ENCODE measurements around the gene SYNCRIP. TPM values are rescaled to one million over a fixed set of nuclear protein-coding genes. Genes with fewer than 3 reads are reported as not detected.

Gene SYNCRIP
- total RNA-seq, 1 donor from 2014 or later = 93.6 TPM

GRCh38 chr6:85669735-85670194 is 27.1 kb upstream of the SYNCRIP start:
- H3K36me3 Mint-ChIP-seq (ENCODE audit: unreplicated experiment) = no peaks in the 10 kb centered on the region
- H3K27ac Mint-ChIP-seq (ENCODE audit: unreplicated experiment) = peak overlapping the region; percentile 19
- H3K4me3 Mint-ChIP-seq (ENCODE audit: unreplicated experiment) = no peak overlapping the region
- H3K27me3 Mint-ChIP-seq (ENCODE audit: unreplicated experiment) = no peaks in the 10 kb centered on the region
- no peak for TF ChIP-seq CTCF (IDR thresholded peaks at IDR 0.05; ENCODE audit: partially characterized antibody, unreplicated experiment)
- no peak for DNase-seq
- H3K4me1 Mint-ChIP-seq (ENCODE audit: low read depth, unreplicated experiment) = peaks cover 6% of the 10 kb centered on the region
- H3K9me3 Mint-ChIP-seq (ENCODE audit: unreplicated experiment) = no peaks in the 10 kb centered on the region

DNA sequence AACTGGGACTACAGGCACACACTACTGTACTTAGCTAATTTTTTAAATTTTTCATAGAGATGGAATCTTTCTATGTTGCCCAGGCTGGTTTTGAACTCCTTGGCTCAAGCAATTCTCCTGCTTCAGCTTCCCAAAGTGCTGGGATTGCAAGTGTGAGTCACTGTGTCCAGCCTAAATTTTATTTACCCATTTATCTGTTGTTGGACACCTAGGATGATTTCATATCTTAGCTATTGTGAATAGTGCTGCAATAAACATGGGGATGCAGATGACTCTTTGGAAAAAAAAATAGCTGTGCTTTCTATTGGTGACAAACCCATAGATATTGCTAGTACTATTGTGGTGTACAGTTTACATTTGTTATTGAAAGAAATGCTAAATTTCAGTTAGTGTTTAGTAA is 19.6 kb upstream of the SYNCRIP start:
- H3K27ac Mint-ChIP-seq (ENCODE audit: unreplicated experiment) = no peak overlapping the region
- no peak overlapping the region for H3K4me3 Mint-ChIP-seq (ENCODE audit: unreplicated experiment)
- no peak for TF ChIP-seq CTCF (IDR thresholded peaks at IDR 0.05; ENCODE audit: partially characterized antibody, unreplicated experiment)
- H3K36me3 Mint-ChIP-seq (ENCODE audit: unreplicated experiment) = peaks cover 8% of the 10 kb centered on the region
- H3K27me3 Mint-ChIP-seq (ENCODE audit: unreplicated experiment) = no peaks in the 10 kb centered on the region
- DNase-seq = no peak
- no peaks in the 10 kb centered on the region for H3K4me1 Mint-ChIP-seq (ENCODE audit: low read depth, unreplicated experiment)
- H3K9me3 Mint-ChIP-seq (ENCODE audit: unreplicated experiment) = peaks cover 1% of the 10 kb centered on the region

DNA sequence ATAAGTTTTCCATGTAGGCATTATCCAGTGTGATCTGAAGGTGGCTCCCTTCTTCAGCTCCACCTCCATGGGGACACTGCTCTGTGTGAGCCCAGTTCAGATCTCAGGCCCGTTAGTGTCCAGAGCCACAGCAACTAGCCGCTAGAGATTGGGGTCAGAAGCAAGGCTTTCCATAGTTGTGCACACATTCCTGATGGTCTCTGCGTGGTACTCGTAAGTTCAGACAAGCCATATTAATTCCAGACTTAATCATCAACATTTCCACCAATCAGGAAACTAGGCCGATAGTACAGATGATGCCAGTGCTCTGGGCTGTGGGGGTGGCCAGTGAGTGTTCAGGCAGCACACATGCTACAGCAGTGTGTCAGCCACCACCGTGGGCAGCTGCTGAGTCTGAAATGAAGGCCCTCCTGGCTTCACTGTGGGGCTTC is 17.5 kb upstream of the SYNCRIP start:
- no peaks in the 10 kb centered on the region for H3K27me3 Mint-ChIP-seq (ENCODE audit: unreplicated experiment)
- DNase-seq = no peak
- no peak for TF ChIP-seq CTCF (IDR thresholded peaks at IDR 0.05; ENCODE audit: partially characterized antibody, unreplicated experiment)
- H3K4me1 Mint-ChIP-seq (ENCODE audit: low read depth, unreplicated experiment) = peaks cover 3% of the 10 kb centered on the region
- no peak overlapping the region for H3K27ac Mint-ChIP-seq (ENCODE audit: unreplicated experiment)
- peaks cover 9% of the 10 kb centered on the region for H3K36me3 Mint-ChIP-seq (ENCODE audit: unreplicated experiment)
- H3K4me3 Mint-ChIP-seq (ENCODE audit: unreplicated experiment) = no peak overlapping the region
- H3K9me3 Mint-ChIP-seq (ENCODE audit: unreplicated experiment) = peaks cover 1% of the 10 kb centered on the region

DNA sequence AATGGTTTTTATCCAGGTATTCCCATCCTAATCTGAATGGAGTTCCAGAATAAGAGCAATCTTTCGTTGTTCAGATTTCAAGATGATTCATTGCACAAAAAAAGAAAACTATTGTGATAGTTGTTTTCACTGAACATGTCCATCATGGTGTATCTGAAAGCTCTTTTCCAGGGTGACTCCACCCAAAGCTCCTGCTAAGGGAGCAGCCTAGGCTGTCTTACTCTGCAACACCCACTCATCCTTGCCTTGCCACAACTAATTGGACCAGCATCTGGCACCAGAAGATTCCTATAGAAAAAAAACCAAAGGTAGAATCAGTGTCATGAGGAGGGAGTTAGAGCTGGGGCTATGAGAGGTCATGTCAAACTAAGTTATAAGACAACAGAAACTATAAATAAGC is 7.9 kb upstream of the SYNCRIP start:
- Mint-ChIP-seq H3K27ac (ENCODE audit: unreplicated experiment) (no peak overlapping the region), H3K36me3 (ENCODE audit: unreplicated experiment) (peaks cover 6% of the 10 kb centered on the region), H3K4me3 (ENCODE audit: unreplicated experiment) (no peak overlapping the region), H3K9me3 (ENCODE audit: unreplicated experiment) (peaks cover 4% of the 10 kb centered on the region), H3K27me3 (ENCODE audit: unreplicated experiment) (peaks cover 4% of the 10 kb centered on the region), H3K4me1 (ENCODE audit: low read depth, unreplicated experiment) (peaks cover 2% of the 10 kb centered on the region)
- no peak for DNase-seq
- no peak for TF ChIP-seq CTCF (IDR thresholded peaks at IDR 0.05; ENCODE audit: partially characterized antibody, unreplicated experiment)

GRCh38 chr6:85644279-85644762 is 1.6 kb upstream of the SYNCRIP start:
- peaks cover 21% of the 10 kb centered on the region for H3K4me1 Mint-ChIP-seq (ENCODE audit: low read depth, unreplicated experiment)
- H3K4me3 Mint-ChIP-seq (ENCODE audit: unreplicated experiment) = peak overlapping the region; percentile 89
- no peak for DNase-seq
- H3K36me3 Mint-ChIP-seq (ENCODE audit: unreplicated experiment) = peaks cover 6% of the 10 kb centered on the region
- peak overlapping the region; percentile 99 for H3K27ac Mint-ChIP-seq (ENCODE audit: unreplicated experiment)
- H3K9me3 Mint-ChIP-seq (ENCODE audit: unreplicated experiment) = peaks cover 31% of the 10 kb centered on the region
- no peak for TF ChIP-seq CTCF (IDR thresholded peaks at IDR 0.05; ENCODE audit: partially characterized antibody, unreplicated experiment)
- H3K27me3 Mint-ChIP-seq (ENCODE audit: unreplicated experiment) = peaks cover 23% of the 10 kb centered on the region

All from glutamatergic neuron (in vitro differentiated cells).